ENCODE results near the gene EDIL3. TPM values are rescaled to one million over a fixed set of nuclear protein-coding genes. Genes with fewer than 3 reads are reported as not detected.

EDIL3 gene
- total and polyA plus RNA-seq, 2 of the 8 experiments (the other 6 are each of a cell fraction or from before 2014, with no cell fraction given) = 14.7 to 47.2 TPM

DNA sequence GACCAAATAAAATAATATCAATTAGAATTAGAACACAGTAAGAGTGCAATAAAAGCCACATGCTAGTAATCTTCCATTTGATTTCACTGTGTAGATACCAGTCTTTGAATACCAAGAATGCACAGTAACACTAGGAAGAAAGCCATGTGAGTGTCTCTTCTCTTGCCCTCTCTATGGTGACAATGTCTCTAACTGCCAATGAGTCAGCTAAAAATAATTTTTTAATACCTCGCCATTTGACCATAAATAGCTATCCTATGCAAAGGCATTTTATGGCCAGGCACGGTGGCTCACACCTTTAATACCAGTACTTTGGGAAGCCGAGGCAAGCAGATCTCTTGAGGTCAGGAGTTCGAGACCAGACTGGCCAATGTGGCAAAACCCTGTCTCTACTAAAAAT, 30.6 kb downstream of the EDIL3 start (continued):
- TF ChIP-seq, protein P1, sequence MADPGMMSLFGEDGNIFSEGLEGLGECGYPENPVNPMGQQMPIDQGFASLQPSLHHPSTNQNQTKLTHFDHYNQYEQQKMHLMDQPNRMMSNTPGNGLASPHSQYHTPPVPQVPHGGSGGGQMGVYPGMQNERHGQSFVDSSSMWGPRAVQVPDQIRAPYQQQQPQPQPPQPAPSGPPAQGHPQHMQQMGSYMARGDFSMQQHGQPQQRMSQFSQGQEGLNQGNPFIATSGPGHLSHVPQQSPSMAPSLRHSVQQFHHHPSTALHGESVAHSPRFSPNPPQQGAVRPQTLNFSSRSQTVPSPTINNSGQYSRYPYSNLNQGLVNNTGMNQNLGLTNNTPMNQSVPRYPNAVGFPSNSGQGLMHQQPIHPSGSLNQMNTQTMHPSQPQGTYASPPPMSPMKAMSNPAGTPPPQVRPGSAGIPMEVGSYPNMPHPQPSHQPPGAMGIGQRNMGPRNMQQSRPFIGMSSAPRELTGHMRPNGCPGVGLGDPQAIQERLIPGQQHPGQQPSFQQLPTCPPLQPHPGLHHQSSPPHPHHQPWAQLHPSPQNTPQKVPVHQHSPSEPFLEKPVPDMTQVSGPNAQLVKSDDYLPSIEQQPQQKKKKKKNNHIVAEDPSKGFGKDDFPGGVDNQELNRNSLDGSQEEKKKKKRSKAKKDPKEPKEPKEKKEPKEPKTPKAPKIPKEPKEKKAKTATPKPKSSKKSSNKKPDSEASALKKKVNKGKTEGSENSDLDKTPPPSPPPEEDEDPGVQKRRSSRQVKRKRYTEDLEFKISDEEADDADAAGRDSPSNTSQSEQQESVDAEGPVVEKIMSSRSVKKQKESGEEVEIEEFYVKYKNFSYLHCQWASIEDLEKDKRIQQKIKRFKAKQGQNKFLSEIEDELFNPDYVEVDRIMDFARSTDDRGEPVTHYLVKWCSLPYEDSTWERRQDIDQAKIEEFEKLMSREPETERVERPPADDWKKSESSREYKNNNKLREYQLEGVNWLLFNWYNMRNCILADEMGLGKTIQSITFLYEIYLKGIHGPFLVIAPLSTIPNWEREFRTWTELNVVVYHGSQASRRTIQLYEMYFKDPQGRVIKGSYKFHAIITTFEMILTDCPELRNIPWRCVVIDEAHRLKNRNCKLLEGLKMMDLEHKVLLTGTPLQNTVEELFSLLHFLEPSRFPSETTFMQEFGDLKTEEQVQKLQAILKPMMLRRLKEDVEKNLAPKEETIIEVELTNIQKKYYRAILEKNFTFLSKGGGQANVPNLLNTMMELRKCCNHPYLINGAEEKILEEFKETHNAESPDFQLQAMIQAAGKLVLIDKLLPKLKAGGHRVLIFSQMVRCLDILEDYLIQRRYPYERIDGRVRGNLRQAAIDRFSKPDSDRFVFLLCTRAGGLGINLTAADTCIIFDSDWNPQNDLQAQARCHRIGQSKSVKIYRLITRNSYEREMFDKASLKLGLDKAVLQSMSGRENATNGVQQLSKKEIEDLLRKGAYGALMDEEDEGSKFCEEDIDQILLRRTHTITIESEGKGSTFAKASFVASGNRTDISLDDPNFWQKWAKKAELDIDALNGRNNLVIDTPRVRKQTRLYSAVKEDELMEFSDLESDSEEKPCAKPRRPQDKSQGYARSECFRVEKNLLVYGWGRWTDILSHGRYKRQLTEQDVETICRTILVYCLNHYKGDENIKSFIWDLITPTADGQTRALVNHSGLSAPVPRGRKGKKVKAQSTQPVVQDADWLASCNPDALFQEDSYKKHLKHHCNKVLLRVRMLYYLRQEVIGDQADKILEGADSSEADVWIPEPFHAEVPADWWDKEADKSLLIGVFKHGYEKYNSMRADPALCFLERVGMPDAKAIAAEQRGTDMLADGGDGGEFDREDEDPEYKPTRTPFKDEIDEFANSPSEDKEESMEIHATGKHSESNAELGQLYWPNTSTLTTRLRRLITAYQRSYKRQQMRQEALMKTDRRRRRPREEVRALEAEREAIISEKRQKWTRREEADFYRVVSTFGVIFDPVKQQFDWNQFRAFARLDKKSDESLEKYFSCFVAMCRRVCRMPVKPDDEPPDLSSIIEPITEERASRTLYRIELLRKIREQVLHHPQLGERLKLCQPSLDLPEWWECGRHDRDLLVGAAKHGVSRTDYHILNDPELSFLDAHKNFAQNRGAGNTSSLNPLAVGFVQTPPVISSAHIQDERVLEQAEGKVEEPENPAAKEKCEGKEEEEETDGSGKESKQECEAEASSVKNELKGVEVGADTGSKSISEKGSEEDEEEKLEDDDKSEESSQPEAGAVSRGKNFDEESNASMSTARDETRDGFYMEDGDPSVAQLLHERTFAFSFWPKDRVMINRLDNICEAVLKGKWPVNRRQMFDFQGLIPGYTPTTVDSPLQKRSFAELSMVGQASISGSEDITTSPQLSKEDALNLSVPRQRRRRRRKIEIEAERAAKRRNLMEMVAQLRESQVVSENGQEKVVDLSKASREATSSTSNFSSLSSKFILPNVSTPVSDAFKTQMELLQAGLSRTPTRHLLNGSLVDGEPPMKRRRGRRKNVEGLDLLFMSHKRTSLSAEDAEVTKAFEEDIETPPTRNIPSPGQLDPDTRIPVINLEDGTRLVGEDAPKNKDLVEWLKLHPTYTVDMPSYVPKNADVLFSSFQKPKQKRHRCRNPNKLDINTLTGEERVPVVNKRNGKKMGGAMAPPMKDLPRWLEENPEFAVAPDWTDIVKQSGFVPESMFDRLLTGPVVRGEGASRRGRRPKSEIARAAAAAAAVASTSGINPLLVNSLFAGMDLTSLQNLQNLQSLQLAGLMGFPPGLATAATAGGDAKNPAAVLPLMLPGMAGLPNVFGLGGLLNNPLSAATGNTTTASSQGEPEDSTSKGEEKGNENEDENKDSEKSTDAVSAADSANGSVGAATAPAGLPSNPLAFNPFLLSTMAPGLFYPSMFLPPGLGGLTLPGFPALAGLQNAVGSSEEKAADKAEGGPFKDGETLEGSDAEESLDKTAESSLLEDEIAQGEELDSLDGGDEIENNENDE (IDR thresholded peaks at IDR 0.05; ENCODE audit: insufficient replicate concordance, low read length) = no peak
- no peak for TF ChIP-seq SIRT6 (IDR thresholded peaks at IDR 0.05; ENCODE audit: low read length)
- TF ChIP-seq CHD2 (IDR thresholded peaks at IDR 0.05; ENCODE audit: low read length) = no peak

Measured in H1 (cell line).